ENCODE measurements around the gene IL19. TPM values are rescaled to one million over a fixed set of nuclear protein-coding genes. Genes with fewer than 3 reads are reported as not detected.

The IL19 gene
- total RNA-seq, 1 donor from 2014 or later = not detected

DNA sequence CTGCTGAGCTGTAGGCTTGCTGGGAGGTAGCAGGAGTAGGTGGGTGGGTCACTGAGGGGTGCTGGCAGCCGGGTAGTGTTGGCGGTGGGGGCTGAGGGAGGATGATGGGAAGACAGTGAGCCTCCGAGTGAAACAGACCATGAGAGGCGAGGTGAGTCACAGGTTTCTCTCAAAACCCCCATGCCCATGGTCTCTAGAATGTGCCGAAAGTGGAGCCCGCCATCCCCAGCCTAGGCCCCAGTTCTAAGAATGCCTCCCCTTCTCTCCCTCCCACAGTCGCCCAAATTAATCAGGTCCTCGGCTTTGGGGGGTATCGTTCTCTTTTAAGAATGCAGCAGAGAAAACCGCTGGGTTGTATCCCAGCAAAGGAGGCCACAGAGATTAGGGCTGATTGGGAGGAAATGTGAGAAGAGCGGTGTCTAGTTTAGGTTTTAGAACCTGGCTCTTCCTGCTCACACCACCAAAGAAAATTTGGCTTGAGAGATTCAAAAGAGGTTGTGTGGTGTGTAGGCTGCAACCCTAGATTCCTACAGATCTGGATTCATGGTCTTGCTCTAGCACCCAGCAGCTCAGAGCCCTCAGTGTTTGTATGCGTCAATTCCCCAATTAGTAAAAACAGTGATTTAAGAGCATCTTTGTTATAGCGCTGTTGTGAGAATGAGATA, 27.7 kb upstream of the IL19 start:
- TF ChIP-seq, protein P1, sequence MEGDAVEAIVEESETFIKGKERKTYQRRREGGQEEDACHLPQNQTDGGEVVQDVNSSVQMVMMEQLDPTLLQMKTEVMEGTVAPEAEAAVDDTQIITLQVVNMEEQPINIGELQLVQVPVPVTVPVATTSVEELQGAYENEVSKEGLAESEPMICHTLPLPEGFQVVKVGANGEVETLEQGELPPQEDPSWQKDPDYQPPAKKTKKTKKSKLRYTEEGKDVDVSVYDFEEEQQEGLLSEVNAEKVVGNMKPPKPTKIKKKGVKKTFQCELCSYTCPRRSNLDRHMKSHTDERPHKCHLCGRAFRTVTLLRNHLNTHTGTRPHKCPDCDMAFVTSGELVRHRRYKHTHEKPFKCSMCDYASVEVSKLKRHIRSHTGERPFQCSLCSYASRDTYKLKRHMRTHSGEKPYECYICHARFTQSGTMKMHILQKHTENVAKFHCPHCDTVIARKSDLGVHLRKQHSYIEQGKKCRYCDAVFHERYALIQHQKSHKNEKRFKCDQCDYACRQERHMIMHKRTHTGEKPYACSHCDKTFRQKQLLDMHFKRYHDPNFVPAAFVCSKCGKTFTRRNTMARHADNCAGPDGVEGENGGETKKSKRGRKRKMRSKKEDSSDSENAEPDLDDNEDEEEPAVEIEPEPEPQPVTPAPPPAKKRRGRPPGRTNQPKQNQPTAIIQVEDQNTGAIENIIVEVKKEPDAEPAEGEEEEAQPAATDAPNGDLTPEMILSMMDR (IDR thresholded peaks at IDR 0.05; ENCODE audit: unreplicated experiment) = no peak
- no peaks in the 10 kb centered on the region for H3K9me3 Mint-ChIP-seq (ENCODE audit: low read depth)
- H3K4me1 Mint-ChIP-seq (ENCODE audit: low read depth) = peaks cover 2% of the 10 kb centered on the region
- peaks cover 4% of the 10 kb centered on the region for H3K27me3 Mint-ChIP-seq
- H3K27ac Mint-ChIP-seq = no peak overlapping the region
- no peaks in the 10 kb centered on the region for H3K36me3 Mint-ChIP-seq (ENCODE audit: insufficient read depth)
- H3K4me3 Mint-ChIP-seq (ENCODE audit: low read depth) = no peak overlapping the region
- no peak for DNase-seq (ENCODE audit: low spot score, unreplicated experiment)

DNA sequence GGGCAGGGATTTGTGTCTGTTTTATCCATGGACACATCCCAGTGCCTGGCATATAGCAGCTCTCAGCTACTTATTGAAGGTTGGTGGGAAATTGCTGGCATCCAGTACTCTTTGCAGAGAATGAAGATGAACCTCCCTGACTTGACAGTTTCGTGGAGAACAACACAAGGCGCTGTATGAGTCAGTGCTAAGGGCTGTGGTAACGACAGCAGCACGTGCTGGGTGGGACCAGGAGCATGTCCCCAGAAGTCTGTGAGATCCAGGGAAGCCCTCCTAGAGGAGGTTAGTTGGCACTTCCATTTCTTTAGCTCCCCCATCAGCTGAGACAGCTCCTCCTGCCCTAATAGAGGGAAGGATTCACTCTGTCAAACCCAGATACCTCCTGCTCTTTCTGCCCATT, 25.9 kb upstream of the IL19 start:
- no peak for DNase-seq (ENCODE audit: low spot score, unreplicated experiment)
- Mint-ChIP-seq H3K4me3 (ENCODE audit: low read depth) (no peak overlapping the region), H3K27me3 (peaks cover 11% of the 10 kb centered on the region), H3K4me1 (ENCODE audit: low read depth) (no peaks in the 10 kb centered on the region), H3K27ac (no peak overlapping the region), H3K9me3 (ENCODE audit: low read depth) (no peaks in the 10 kb centered on the region), H3K36me3 (ENCODE audit: insufficient read depth) (no peaks in the 10 kb centered on the region)
- TF ChIP-seq, protein P1 (IDR thresholded peaks at IDR 0.05; ENCODE audit: unreplicated experiment) = no peak

DNA sequence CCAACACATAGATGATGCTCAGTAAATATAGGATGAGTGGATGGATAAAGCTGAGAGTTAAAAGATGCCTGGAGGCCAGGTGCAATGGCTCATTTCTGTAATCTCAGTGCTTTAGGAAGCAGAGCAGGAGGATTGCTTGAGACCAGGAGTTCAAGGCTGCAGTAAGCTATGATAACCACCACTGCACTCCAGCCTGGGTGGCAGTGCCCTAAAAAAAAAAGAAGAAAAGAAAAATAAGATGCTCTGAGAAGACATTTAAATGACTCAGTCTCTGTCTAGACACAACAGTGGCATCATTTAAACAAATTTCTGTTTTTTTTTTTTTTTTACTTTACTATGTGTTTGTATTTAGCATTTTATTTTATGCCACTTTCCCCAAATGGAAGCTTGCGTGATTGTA, 25.3 kb upstream of the IL19 start:
- DNase-seq (ENCODE audit: low spot score, unreplicated experiment) = no peak
- H3K27ac Mint-ChIP-seq = no peak overlapping the region
- H3K27me3 Mint-ChIP-seq = peaks cover 16% of the 10 kb centered on the region
- no peaks in the 10 kb centered on the region for H3K9me3 Mint-ChIP-seq (ENCODE audit: low read depth)
- no peaks in the 10 kb centered on the region for H3K36me3 Mint-ChIP-seq (ENCODE audit: insufficient read depth)
- H3K4me1 Mint-ChIP-seq (ENCODE audit: low read depth) = no peaks in the 10 kb centered on the region
- H3K4me3 Mint-ChIP-seq (ENCODE audit: low read depth) = no peak overlapping the region
- TF ChIP-seq, protein P1 (IDR thresholded peaks at IDR 0.05; ENCODE audit: unreplicated experiment) = no peak

DNA sequence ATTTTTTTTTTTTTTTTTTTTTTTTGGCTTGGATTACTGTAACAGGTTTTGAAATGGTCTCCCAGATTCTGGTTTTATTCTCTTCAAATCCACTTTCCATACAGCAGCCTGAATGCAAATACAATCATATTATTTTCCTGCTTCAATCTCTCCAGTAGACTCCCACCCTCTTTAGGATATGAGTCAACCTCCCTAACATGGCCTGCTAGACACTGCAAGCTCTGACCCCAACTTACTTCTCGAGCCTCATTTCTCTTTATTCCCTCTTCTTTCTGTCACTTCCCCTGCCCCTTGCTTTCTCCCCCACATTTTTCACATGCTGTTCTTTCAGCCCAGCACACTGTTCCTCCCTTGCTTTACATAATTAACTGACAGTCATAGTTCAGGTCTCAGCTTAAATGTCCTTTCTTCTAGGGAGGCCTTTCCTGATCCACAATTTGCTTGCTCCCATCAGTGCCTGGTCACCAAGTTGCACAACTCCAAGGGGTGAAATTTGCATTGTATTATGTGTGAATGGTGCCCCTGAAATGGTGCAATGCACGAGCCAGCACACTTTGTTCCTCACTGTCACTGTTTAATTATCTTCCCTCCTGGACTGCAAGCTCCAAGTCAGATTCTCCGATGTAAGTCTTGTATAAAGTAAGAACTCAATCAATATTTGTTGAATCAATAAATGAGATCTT, 22.1 kb upstream of the IL19 start:
- H3K27ac Mint-ChIP-seq = no peak overlapping the region
- no peak overlapping the region for H3K4me3 Mint-ChIP-seq (ENCODE audit: low read depth)
- TF ChIP-seq, protein P1 (IDR thresholded peaks at IDR 0.05; ENCODE audit: unreplicated experiment) = no peak
- H3K27me3 Mint-ChIP-seq = peaks cover 25% of the 10 kb centered on the region
- H3K36me3 Mint-ChIP-seq (ENCODE audit: insufficient read depth) = no peaks in the 10 kb centered on the region
- no peaks in the 10 kb centered on the region for H3K4me1 Mint-ChIP-seq (ENCODE audit: low read depth)
- no peak for DNase-seq (ENCODE audit: low spot score, unreplicated experiment)
- H3K9me3 Mint-ChIP-seq (ENCODE audit: low read depth) = no peaks in the 10 kb centered on the region

DNA sequence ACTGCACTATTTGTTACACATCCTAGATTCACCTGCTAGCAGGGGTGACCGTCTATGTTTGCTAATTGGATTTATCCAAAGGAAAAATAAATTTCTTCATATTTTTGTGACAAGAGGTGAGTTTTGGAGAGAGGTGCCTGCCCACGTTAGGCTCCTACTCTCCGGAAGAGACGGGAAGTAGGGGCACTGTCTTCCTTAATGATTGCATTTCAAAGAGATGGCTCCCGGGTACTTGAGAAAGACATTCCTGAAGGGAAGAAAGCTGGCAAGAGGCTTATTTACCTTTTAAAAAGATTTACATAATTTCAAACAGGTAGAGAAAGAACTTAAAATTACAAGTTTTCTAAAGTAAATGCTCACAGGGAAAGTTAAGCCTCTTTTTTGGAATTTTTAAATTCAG, 18.7 kb upstream of the IL19 start:
- Mint-ChIP-seq H3K27me3 (peaks cover 29% of the 10 kb centered on the region), H3K9me3 (ENCODE audit: low read depth) (no peaks in the 10 kb centered on the region), H3K4me3 (ENCODE audit: low read depth) (no peak overlapping the region), H3K4me1 (ENCODE audit: low read depth) (no peaks in the 10 kb centered on the region), H3K27ac (no peak overlapping the region), H3K36me3 (ENCODE audit: insufficient read depth) (no peaks in the 10 kb centered on the region)
- no peak for DNase-seq (ENCODE audit: low spot score, unreplicated experiment)
- TF ChIP-seq, protein P1 (IDR thresholded peaks at IDR 0.05; ENCODE audit: unreplicated experiment) = no peak
